ENCODE results near the gene MEIKIN.
"Not testable (repeated sequence)": the region's sequence is repeated elsewhere in the genome, so short reads cannot be mapped to it uniquely, and the experiment has no call there.

The MEIKIN gene

GRCh38 chr5:131902266-131902665 is 43.2 kb downstream of the MEIKIN start:
- not testable (repeated sequence) for DNase-seq

DNA sequence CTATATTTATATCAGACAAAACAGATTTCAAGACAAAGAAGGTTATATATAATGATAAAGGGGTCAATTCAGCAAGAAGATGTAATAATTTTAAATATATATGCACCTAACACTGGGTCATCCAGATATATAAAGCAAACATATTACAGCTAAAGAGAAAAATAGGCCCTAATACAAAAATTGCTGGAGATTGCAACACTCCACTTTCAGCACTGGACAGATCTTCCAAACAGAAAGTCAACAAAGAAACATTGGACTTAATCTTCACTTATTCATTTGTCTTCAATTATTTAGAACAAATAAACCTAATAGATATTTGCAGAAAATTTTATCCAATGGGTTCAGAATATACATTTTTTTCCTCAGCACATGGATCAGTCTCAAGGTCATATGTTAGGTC is 45.8 kb downstream of the MEIKIN start:
- DNase-seq: no peak

- no peak for DNase-seq
Observed at GRCh38 chr5:131883984-131884383, 61.5 kb downstream of the MEIKIN start.

- no peak for DNase-seq
Observed at GRCh38 chr5:131879705-131880104, 65.8 kb downstream of the MEIKIN start.

GRCh38 chr5:131877873-131878272 is 67.6 kb downstream of the MEIKIN start:
- no peak for DNase-seq

DNA sequence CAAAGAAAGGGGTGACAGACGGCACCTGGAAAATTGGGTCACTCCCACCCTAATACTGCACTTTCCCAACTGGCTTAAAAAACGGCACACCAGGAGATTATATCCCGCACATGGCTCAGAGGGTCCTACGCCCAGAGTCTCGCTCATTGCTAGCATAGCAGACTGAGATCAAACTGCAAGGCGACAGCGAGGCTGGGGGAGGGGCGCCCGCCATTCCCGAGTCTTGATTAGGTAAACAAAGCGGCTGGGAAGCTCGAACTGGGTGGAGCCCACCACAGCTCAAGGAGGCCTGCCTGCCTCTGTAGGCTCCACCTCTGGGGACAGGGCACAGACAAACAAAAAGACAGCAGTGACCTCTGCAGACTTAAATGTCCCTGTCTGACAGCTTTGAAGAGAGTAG is 74.2 kb downstream of the MEIKIN start:
- DNase-seq: not testable (repeated sequence)

DNA sequence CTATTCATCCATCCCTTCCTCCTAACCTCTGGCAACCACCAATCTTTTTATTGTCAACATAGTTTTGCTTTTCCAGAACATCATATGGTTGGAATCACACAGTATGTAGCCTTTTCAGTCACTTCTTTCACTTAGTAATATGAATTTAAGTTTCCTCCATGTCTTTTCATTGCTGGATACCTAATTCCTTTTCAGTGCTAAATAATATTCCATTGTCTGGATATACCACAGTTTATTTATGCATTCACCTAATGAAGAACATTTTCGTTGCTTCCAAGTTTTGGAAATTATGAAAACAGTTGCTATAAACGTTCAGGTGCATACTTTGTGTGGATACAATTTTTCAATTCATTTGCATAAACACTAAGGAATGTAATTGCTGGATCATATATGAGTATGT is 77.9 kb downstream of the MEIKIN start:
- no peak for DNase-seq

GRCh38 chr5:131863700-131864099 is 81.8 kb downstream of the MEIKIN start:
- DNase-seq: no peak

GRCh38 chr5:131857388-131857787 is 88.1 kb downstream of the MEIKIN start:
- DNase-seq: no peak

DNA sequence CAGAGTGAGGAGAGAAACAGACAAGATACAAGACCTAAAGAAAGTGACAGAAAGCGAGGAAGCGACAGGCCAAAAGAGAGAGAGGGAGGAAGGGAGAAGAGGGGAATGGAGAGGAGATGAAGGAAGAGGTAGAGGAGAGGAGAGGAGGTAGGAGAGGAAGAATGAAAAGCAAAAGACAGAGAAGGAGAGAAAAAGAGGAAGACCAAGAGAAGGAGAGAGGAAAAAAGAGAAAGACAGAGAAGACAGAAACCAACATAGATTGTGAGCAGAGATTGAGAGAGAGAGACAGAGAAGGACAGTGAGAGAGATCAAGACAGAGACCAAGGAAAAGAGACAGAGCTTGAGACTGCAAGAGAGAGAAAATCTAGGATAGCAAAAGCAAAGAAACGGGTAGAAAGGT is 90.0 kb downstream of the MEIKIN start:
- no peak for DNase-seq

- no peak for DNase-seq
Observed at GRCh38 chr5:131854134-131854533, 91.3 kb downstream of the MEIKIN start.

GRCh38 chr5:131848662-131849061 is 96.8 kb downstream of the MEIKIN start:
- DNase-seq: no peak

DNA sequence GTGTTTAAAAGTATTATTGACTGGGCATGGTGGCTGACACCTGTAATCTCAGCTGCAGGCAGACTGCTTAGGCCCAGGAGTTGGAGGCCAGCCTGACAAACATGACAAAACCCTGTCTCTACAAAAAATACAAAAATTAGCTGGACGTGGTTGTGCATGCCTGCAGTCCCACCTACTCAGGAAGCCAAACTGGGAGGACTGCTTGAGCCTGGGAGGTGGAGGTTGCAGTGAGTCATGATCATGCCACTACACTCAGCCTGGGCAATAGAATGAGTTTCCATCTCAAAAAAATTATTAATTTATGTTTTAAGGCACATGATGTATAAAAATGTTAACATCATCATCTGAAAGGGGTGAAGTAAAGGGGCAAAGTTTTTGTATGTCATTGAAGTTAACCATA is 98.9 kb downstream of the MEIKIN start:
- no peak for DNase-seq

DNA sequence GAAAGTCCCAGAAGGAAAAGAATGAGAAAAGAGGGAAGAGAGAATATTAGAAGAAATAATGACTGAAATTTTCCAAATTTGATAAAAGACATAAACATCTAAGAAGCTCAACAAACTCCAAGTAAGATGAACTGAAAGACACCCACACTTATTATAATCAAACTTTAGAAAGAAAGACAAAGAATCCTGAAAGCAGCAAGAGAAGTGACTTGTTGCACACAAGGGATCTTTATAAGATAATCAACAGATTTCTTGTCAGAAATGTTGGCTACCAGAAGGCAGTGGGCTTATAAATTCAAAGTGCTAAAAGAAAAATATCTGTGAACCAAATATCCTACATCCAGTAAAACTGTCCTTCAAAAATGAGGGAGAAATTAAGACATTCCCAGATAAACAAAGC is 99.6 kb downstream of the MEIKIN start:
- DNase-seq: no peak

- not testable (repeated sequence) for DNase-seq
Observed at GRCh38 chr5:131842971-131843370, 102.5 kb downstream of the MEIKIN start.

- DNase-seq: not testable (repeated sequence)
Observed at GRCh38 chr5:131832702-131833101, 112.8 kb downstream of the MEIKIN start.

GRCh38 chr5:131825404-131826013 is 120.0 kb downstream of the MEIKIN start:
- DNase-seq: no peak

DNA sequence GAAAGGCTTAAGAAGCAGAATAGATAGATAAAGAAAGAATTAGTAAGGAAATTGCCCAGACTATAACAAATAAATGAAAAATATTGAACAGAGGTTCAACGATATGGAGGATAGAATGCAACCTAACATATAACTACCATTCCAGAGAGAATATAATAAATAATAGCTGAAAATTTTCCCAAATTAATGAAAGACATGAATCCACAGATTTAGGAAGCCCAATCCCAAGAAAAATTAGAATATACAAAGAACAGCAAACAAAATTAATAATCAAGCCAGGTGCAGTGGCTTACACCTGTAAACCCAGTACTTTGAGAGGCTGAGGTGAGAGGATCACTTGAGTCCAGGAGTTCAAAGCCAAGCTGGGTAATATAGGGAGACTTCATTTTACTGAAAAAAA is 120.8 kb downstream of the MEIKIN start:
- no peak for DNase-seq

- DNase-seq: no peak
Observed at GRCh38 chr5:131821221-131821620, 124.2 kb downstream of the MEIKIN start.

DNA sequence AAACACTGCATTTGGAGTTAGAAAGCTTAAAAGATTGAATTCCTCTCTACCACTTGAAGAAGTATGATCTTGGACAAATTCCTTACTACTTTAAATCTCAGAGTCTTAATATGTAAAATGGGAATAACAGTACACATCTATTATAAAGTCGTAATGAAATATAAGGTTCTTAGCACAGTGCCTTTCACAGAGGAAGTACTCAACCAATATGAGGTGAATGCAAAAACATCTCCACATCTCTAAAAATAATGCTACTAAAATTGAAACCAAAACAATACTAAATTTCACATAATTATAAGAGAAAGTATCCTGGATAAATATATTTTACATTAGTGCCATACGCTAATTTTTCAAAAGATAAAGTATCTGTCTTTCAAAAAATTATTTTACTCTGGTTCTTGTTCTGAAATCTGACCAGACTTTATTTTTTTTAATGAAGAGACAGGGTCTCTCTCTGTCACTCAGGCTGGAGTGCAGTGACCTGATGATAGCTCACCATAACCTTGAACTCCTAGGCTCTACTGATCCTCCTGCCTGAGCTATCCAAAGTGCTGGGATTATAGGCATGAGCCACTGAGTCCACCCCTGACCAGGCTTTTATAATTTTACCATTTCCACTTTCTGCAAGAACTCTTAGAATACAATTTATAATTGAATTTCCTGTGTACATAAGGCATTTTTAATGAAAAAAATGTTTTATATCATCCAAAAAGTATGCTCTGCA is 127.3 kb downstream of the MEIKIN start:
- DNase-seq: no peak

- DNase-seq: no peak
Observed at GRCh38 chr5:131814990-131815389, 130.5 kb downstream of the MEIKIN start.

- no peak for DNase-seq
Observed at GRCh38 chr5:131812371-131813160, 132.9 kb downstream of the MEIKIN start.

DNA sequence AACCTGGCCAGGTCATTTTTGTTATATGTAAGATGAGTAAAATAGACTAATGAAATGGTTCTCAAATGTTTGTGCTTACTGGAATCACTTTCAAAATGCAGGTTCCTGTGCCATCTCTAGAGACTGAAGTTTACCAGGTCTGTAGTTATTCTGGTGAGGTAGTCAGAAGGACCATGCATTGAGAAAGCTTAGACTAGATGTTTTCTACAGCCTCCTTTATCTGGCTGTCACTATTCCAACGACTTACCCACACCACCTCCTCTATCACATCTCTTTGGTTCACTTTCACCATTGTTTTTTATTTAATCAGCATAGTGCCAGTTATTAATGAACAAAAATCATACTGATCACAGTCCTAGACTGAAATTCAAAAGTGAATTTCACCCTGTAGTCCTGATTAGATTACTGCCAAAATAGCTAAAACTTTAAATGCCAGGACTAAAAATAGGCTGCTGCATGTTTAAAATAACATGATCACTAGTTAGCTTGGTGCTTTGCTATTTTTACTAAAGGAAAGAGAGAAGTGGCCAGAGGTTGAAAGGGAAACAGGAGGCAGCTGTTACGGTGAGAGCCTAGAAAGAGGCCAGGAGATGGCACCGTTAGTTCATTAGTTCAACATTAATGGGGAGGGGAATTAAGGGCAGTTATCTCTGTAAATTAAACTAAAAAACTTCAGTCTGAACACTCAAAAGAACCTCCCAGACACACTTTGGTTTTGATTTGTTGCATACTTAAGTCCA is 134.8 kb downstream of the MEIKIN start:
- no peak for DNase-seq
